Measurements from ENCODE around the gene MED9. TPM values are rescaled to one million over a fixed set of nuclear protein-coding genes. Genes with fewer than 3 reads are reported as not detected.
"Not testable (repeated sequence)": the region's sequence is repeated elsewhere in the genome, so short reads cannot be mapped to it uniquely, and the experiment has no call there.

Gene MED9, protein sequence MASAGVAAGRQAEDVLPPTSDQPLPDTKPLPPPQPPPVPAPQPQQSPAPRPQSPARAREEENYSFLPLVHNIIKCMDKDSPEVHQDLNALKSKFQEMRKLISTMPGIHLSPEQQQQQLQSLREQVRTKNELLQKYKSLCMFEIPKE
- total RNA-seq (10 to 100 TPM; 13.5 to 13.8 TPM), polyA plus RNA-seq (17.9 TPM)

DNA sequence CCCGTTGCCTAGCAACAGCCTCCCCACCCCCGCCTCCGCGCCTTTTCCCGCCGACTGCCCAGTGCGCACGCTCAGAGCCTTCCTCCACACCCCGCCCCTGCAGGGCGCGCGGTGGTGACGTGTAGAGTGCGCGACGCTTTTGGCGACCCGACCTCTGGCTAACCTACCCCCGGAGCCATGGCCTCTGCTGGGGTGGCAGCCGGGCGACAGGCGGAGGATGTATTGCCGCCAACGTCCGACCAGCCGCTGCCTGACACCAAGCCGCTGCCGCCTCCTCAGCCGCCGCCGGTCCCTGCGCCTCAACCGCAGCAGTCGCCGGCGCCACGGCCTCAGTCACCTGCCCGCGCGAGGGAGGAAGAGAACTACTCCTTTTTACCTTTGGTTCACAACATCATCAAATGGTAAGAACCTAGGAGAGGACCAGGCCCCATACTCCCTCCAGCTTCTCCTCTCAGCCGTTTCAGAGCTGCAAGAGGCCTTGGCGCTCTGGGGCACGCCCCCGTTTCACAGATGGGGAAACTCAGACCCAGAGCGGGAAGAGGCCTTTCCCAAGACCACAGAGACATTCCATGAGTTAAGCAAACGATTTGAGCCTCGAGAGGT is at the start of gene MED9:
MED9 (plus strand) TSS at position 136 of the 603 bp plus-strand sequence; CDS start at position 178, 42 bp downstream.
- POLR2A ChIA-PET = no interaction called here

DNA sequence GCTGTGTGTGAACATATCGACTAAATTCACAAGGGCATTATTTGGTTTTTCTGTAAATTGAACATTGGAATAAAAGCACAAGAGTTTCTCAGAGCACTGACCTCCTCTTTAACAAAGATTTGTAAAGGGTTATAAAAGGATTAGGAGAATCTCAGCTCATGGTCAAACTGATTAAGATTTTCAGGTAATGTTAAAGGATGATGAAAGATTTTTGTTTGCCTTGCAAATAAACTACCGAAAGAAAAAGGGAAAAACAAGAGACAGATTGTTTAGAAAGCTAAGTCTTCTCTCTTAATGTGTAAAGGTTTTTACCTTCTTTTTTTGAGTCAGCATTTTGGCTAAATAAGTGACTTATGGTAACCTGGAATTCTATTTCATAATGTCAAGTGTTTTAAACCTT is 47.6 kb upstream of the MED9 start:
- Mint-ChIP-seq H3K4me3 (no peak overlapping the region), H3K4me1 (no peaks in the 10 kb centered on the region), H3K36me3 (no peaks in the 10 kb centered on the region), H3K9me3 (no peaks in the 10 kb centered on the region), H3K27me3 (peaks cover 1 to 3% of the 10 kb centered on the region in 2 donors), H3K27ac (no peak overlapping the region)
- no peak overlapping the region for H3K27ac ChIP-seq (ENCODE audit: low read depth, low read length)
- no peaks in the 10 kb centered on the region for H3K4me1 ChIP-seq (ENCODE audit: insufficient read depth, low read length)
- no peak for DNase-seq
- CTCF ChIA-PET = no interaction called here
- H3K9me3 ChIP-seq (ENCODE audit: low read length) = no peaks in the 10 kb centered on the region
- POLR2A ChIA-PET = no interaction called here
- H3K4me3 ChIP-seq (ENCODE audit: low read length) = no peak overlapping the region
- H3K27me3 ChIP-seq (ENCODE audit: insufficient read depth, low read length, poor library complexity, severe bottlenecking) = no peaks in the 10 kb centered on the region
- H3K36me3 ChIP-seq (ENCODE audit: insufficient read depth, low read length) = no peaks in the 10 kb centered on the region

More for the DNA sequence above, at the start of gene MED9:
- CTCF ChIA-PET = no interaction called here
- peak within 1 kb of the TSS; percentile 92 for H3K4me3 ChIP-seq (ENCODE audit: low read length)
- H3K27me3 ChIP-seq (ENCODE audit: insufficient read depth, low read length, poor library complexity, severe bottlenecking) = no peaks in the 10 kb centered on the region
- H3K27me3 Mint-ChIP-seq = peaks cover 4 to 13% of the 10 kb centered on the region in 2 donors
- H3K36me3 ChIP-seq (ENCODE audit: insufficient read depth, low read length) = peaks cover 7% of the 10 kb centered on the region
- peak within 1 kb of the TSS; percentile 90 to 98 (median 92) for H3K27ac Mint-ChIP-seq
- peak within 1 kb of the TSS; percentile 83 for H3K27ac ChIP-seq (ENCODE audit: low read depth, low read length)
- H3K4me3 Mint-ChIP-seq = peak within 1 kb of the TSS; percentile 90 to 99 (median 93)
- H3K36me3 Mint-ChIP-seq = peaks cover 0 to 28% (median 1%) of the 10 kb centered on the region in 3 donors
- DNase-seq = peak; percentile 91 to 97 (median 92)
- H3K9me3 ChIP-seq (ENCODE audit: low read length) = no peaks in the 10 kb centered on the region
- peaks cover 40% of the 10 kb centered on the region for H3K4me1 ChIP-seq (ENCODE audit: insufficient read depth, low read length)
- no peaks in the 10 kb centered on the region for H3K9me3 Mint-ChIP-seq
- H3K4me1 Mint-ChIP-seq = peaks cover 39 to 58% (median 52%) of the 10 kb centered on the region in 3 donors

DNA sequence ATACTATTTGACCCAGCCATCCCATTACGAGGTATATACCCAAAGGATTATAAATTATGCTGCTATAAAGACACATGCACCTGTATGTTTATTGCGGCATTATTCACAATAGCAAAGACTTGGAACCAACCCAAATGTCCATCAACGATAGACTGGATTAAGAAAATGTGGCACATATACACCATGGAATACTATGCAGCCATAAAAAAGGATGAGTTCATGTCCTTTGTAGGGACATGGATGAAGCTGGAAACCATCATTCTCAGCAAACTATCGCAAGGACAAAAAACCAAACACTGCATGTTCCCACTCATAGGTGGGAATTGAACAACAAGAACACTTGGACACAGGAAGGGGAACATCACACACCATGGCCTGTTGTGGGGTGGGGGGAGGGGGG is 45.9 kb upstream of the MED9 start:
- CTCF ChIA-PET; H3K36me3 ChIP-seq (ENCODE audit: insufficient read depth, low read length): not testable (repeated sequence)

DNA sequence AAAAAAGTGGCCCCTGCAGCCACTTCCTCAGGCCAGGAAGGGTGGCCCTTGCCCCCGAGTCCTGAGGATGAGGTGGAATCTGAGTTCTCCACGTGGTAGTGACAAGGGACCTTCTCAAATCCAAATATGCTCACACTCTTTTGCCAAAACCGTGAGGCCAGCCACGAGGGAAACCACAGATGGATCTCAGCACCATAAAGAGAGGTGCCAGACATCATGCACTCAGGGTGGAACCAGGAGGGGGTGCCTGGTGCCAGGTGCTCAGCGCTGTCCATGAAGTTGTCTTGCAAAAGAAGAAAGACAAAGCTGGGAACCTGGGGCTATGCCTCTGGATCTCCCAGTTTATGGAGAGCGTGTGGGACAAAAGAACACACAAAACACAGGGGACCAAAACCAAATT is 45.2 kb upstream of the MED9 start:
- no peak overlapping the region for H3K27ac Mint-ChIP-seq
- POLR2A ChIA-PET = no interaction called here
- H3K27me3 Mint-ChIP-seq = peaks cover 1 to 3% of the 10 kb centered on the region in 2 donors

More for the DNA sequence above, 45.9 kb upstream of the MED9 start:
- H3K9me3 ChIP-seq (ENCODE audit: low read length); H3K4me3 Mint-ChIP-seq; H3K4me1 Mint-ChIP-seq; DNase-seq; H3K27me3 ChIP-seq (ENCODE audit: insufficient read depth, low read length, poor library complexity, severe bottlenecking); H3K9me3 Mint-ChIP-seq; H3K36me3 Mint-ChIP-seq; H3K27ac Mint-ChIP-seq; H3K27ac ChIP-seq (ENCODE audit: low read depth, low read length); H3K4me1 ChIP-seq (ENCODE audit: insufficient read depth, low read length); H3K4me3 ChIP-seq (ENCODE audit: low read length); H3K27me3 Mint-ChIP-seq; POLR2A ChIA-PET: not testable (repeated sequence)

DNA sequence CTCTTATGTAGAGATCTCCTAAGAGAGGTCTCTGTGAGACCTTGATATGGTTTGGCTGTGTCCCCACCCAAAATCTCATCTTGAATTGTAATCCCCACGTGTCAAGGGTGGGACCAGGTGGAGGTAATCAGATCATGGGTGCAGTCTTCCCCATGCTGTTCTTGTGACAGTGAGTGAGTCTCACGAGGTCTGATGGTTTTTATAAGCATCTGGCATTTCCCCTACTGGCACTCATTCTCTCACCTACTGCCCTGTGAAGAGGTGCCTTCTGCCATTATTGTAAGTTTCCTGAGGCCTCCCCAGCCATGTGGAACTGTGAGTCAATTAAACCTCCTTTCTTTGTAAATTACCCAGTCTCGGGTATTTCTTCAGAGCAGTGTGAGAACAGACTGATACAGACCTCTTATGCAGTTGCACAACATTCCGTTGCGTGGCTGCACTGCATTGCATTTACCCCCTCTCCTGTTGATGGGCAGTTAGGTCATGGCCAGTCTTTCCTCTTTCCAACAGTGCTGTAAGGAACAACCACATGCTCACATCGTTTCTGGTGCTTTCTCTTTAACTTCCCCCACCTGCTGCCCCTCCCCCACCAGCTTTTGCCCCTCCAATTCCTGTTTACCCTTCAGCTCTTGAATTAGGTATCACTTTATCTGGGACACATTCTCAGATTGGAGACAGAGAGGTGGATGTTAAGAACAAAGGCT is 43.6 kb upstream of the MED9 start:
- Mint-ChIP-seq H3K4me1 (no peaks in the 10 kb centered on the region), H3K27me3 (peaks cover 1 to 3% of the 10 kb centered on the region in 2 donors), H3K4me3 (no peak overlapping the region), H3K36me3 (no peaks in the 10 kb centered on the region), H3K9me3 (no peaks in the 10 kb centered on the region), H3K27ac (no peak overlapping the region)
- Histone ChIP-seq H3K27ac (ENCODE audit: low read depth, low read length) (no peak overlapping the region), H3K27me3 (ENCODE audit: insufficient read depth, low read length, poor library complexity, severe bottlenecking) (no peaks in the 10 kb centered on the region), H3K4me3 (ENCODE audit: low read length) (no peak overlapping the region), H3K4me1 (ENCODE audit: insufficient read depth, low read length) (no peaks in the 10 kb centered on the region), H3K36me3 (ENCODE audit: insufficient read depth, low read length) (no peaks in the 10 kb centered on the region), H3K9me3 (ENCODE audit: low read length) (no peaks in the 10 kb centered on the region)
- POLR2A ChIA-PET = no interaction called here
- CTCF ChIA-PET = no interaction called here
- DNase-seq = no peak

More for the DNA sequence above, 45.2 kb upstream of the MED9 start:
- no peaks in the 10 kb centered on the region for H3K9me3 Mint-ChIP-seq
- no peak overlapping the region for H3K4me3 Mint-ChIP-seq
- no peak overlapping the region for H3K4me3 ChIP-seq (ENCODE audit: low read length)
- no peak for DNase-seq
- H3K4me1 ChIP-seq (ENCODE audit: insufficient read depth, low read length) = no peaks in the 10 kb centered on the region
- H3K36me3 Mint-ChIP-seq = no peaks in the 10 kb centered on the region
- no peaks in the 10 kb centered on the region for H3K4me1 Mint-ChIP-seq
- H3K27me3 ChIP-seq (ENCODE audit: insufficient read depth, low read length, poor library complexity, severe bottlenecking) = no peaks in the 10 kb centered on the region
- H3K36me3 ChIP-seq (ENCODE audit: insufficient read depth, low read length) = no peaks in the 10 kb centered on the region
- H3K27ac ChIP-seq (ENCODE audit: low read depth, low read length) = no peak overlapping the region
- no peaks in the 10 kb centered on the region for H3K9me3 ChIP-seq (ENCODE audit: low read length)
- CTCF ChIA-PET = no interaction called here

DNA sequence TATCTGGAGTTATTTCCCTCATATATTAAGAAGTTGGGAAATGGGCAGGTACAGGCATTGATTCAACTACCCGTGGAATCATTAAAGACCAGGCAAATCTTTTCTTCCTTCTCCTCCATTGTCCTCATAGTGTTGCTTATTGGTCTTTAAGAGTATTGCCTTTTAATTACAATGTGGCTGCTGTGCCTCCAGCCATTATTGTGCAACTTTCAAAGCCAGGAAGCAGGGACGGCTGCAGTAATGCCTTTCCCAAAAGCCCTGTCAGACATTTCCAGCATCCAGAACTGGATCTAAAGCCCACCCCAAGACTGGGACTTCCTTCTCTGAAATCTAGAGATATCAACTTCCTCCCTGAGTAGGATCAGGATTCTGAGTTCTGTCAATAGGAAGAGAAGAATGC is 42.3 kb upstream of the MED9 start:
- Mint-ChIP-seq H3K4me3 (no peak overlapping the region), H3K27me3 (peaks cover 0 to 3% of the 10 kb centered on the region in 2 donors), H3K4me1 (peaks cover 0 to 3% (median 1%) of the 10 kb centered on the region in 3 donors), H3K27ac (no peak overlapping the region), H3K9me3 (no peaks in the 10 kb centered on the region), H3K36me3 (no peaks in the 10 kb centered on the region)
- CTCF ChIA-PET = interaction anchor here (1.5 kb wide), 1 partner anchor 10 kb away, joined by 4 read pairs; no protein-coding TSS in a partner anchor
- no peaks in the 10 kb centered on the region for H3K27me3 ChIP-seq (ENCODE audit: insufficient read depth, low read length, poor library complexity, severe bottlenecking)
- DNase-seq = no peak
- no peaks in the 10 kb centered on the region for H3K36me3 ChIP-seq (ENCODE audit: insufficient read depth, low read length)
- H3K27ac ChIP-seq (ENCODE audit: low read depth, low read length) = no peak overlapping the region
- POLR2A ChIA-PET = no interaction called here
- H3K4me1 ChIP-seq (ENCODE audit: insufficient read depth, low read length) = no peaks in the 10 kb centered on the region
- H3K9me3 ChIP-seq (ENCODE audit: low read length) = no peaks in the 10 kb centered on the region
- no peak overlapping the region for H3K4me3 ChIP-seq (ENCODE audit: low read length)

DNA sequence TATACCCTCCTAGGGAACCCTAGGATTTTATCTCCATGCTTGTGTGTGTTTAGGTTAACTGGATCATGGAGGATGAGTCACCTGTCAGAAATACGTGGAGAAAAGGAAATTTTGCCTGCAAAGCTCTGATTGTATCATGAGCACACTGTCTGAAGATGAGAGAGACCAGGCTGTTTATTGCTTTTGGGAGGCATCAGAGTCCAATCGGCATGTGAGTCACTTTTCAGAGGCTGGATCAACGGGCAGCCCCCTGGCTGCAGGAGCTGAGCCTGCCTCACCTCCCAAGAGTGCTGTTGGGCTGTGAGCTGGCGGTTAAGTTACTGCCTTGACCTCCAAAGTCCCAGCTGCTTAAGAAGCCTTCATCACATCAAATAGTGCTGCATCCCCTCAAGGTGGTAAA is 41.5 kb upstream of the MED9 start:
- H3K27me3 Mint-ChIP-seq = peaks cover 0 to 3% of the 10 kb centered on the region in 2 donors
- CTCF ChIA-PET = interaction anchor here (1.5 kb wide), 1 partner anchor 10 kb away, joined by 4 read pairs; no protein-coding TSS in a partner anchor
- H3K9me3 Mint-ChIP-seq = no peaks in the 10 kb centered on the region
- Histone ChIP-seq H3K27ac (ENCODE audit: low read depth, low read length) (no peak overlapping the region), H3K9me3 (ENCODE audit: low read length) (no peaks in the 10 kb centered on the region), H3K27me3 (ENCODE audit: insufficient read depth, low read length, poor library complexity, severe bottlenecking) (no peaks in the 10 kb centered on the region), H3K4me1 (ENCODE audit: insufficient read depth, low read length) (no peaks in the 10 kb centered on the region), H3K36me3 (ENCODE audit: insufficient read depth, low read length) (no peaks in the 10 kb centered on the region), H3K4me3 (ENCODE audit: low read length) (no peak overlapping the region)
- H3K27ac Mint-ChIP-seq = no peak overlapping the region
- H3K4me3 Mint-ChIP-seq = no peak overlapping the region
- DNase-seq = no peak
- no peaks in the 10 kb centered on the region for H3K36me3 Mint-ChIP-seq
- POLR2A ChIA-PET = no interaction called here
- peaks cover 4 to 10% (median 10%) of the 10 kb centered on the region in 3 donors for H3K4me1 Mint-ChIP-seq

DNA sequence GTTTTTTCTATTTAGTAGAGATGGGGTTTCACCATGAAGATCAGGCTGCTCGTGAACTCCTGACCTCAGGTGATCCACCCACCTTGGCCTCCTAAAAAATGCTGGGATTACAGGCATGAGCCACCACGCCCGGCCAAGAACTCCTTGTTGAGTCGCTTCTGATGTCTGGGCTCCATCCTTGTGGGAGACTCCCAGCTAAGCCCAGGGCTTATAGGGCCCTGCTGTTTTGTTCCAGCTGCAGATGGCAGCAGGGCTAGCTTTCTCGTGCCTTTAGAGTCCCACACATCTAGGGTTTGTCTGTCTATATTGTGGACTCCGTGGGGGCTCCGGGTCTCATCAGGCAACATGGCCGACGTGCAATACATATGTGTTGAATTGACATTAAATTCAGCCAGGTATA is 39.3 kb upstream of the MED9 start:
- Mint-ChIP-seq H3K4me3 (no peak overlapping the region), H3K36me3 (no peaks in the 10 kb centered on the region), H3K4me1 (peaks cover 4 to 10% (median 10%) of the 10 kb centered on the region in 3 donors), H3K27me3 (no peaks in the 10 kb centered on the region), H3K9me3 (no peaks in the 10 kb centered on the region), H3K27ac (no peak overlapping the region)
- Histone ChIP-seq H3K4me1 (ENCODE audit: insufficient read depth, low read length) (no peaks in the 10 kb centered on the region), H3K9me3 (ENCODE audit: low read length) (no peaks in the 10 kb centered on the region), H3K27ac (ENCODE audit: low read depth, low read length) (no peak overlapping the region), H3K4me3 (ENCODE audit: low read length) (no peak overlapping the region), H3K27me3 (ENCODE audit: insufficient read depth, low read length, poor library complexity, severe bottlenecking) (no peaks in the 10 kb centered on the region), H3K36me3 (ENCODE audit: insufficient read depth, low read length) (no peaks in the 10 kb centered on the region)
- ChIA-PET CTCF (no interaction called here), POLR2A (no interaction called here)
- DNase-seq = no peak

Data from CD8-positive, alpha-beta memory T cell (primary cell).